Natural killer cell (primary cell): ENCODE results near the gene DEGS2. TPM values are rescaled to one million over a fixed set of nuclear protein-coding genes. Genes with fewer than 3 reads are reported as not detected.
A peak's percentile ranks its signal among the peaks of the same experiment; 100 is the strongest.

Experiments
- ATAC-seq, 3 donors: fragments of 150-1000 bp in 2 of 3; fragments of 200-7000 bp in 1 of 3; cut with Tn5 transposase; 1 replicate in 1 of 3; 2 replicates in 2 of 3; pipeline ENCODE4 v1.10.0; 2021; ENCODE audit warnings: mild to moderate bottlenecking in 2 of 3, moderate library complexity in 2 of 3
- DNase-seq, 2 donors: peaks; one replicate each; pipeline versions ENCODE4 v3.0.0 to v3.0.0-alpha.2; 2013 to 2021; ENCODE audit warnings: mixed read lengths in 1 of 2
- H3K27ac ChIP-seq: one replicate; pipeline ENCODE4 v1.5.1; 2013; ENCODE audit warnings: mild to moderate bottlenecking, low read length
- H3K27me3 ChIP-seq: one replicate; pipeline ENCODE4 v1.6.1; 2013; ENCODE audit warnings: low read length; ENCODE audit not compliant: control insufficient read depth, insufficient read depth
- H3K36me3 ChIP-seq: one replicate; pipeline ENCODE4 v1.6.1; 2013; ENCODE audit warnings: low read length; ENCODE audit not compliant: control insufficient read depth, insufficient read depth
- H3K4me1 ChIP-seq: one replicate; pipeline ENCODE4 v1.6.1; 2013; ENCODE audit warnings: low read length; ENCODE audit not compliant: control insufficient read depth, insufficient read depth
- H3K4me3 ChIP-seq: one replicate; pipeline ENCODE4 v1.5.1; 2013; ENCODE audit warnings: low read length
- H3K9me3 ChIP-seq: one replicate; pipeline ENCODE4 v1.6.1; 2013; ENCODE audit warnings: low read length; ENCODE audit not compliant: control insufficient read depth, insufficient read depth
- H3K27ac Mint-ChIP-seq, 2 donors: one replicate each; pipeline ENCODE4 v1.8.0; 2022; ENCODE audit warnings: mild to moderate bottlenecking in 2 of 2, mixed read lengths in 2 of 2, moderate library complexity in 1 of 2
- H3K27me3 Mint-ChIP-seq, 2 donors: one replicate each; pipeline ENCODE4 v1.8.0; 2022; ENCODE audit warnings: low read depth in 2 of 2, mixed read lengths in 2 of 2
- H3K36me3 Mint-ChIP-seq: one replicate; pipeline ENCODE4 v1.8.0; 2022; ENCODE audit warnings: mixed read lengths
- H3K4me1 Mint-ChIP-seq, 2 donors: one replicate each; pipeline ENCODE4 v1.8.0; 2022; ENCODE audit warnings: mixed read lengths in 2 of 2
- H3K4me3 Mint-ChIP-seq: one replicate; pipeline ENCODE4 v1.8.0; 2022; ENCODE audit warnings: mild to moderate bottlenecking, moderate library complexity, mixed read lengths
- H3K9me3 Mint-ChIP-seq, 2 donors: one replicate each; pipeline ENCODE4 v1.8.0; 2022; ENCODE audit warnings: mixed read lengths in 2 of 2
- CTCF ChIP-seq: fragments of 200-600 bp; IDR thresholded peaks from one replicate; pipeline ENCODE4 v1.8.0; 2022; ENCODE audit warnings: antibody characterized with exemption
- WGBS: methylation state at CpG from one replicate; pipeline ENCODE4 v1.1.7; 2013; ENCODE audit warnings: missing lambda C conversion rate; ENCODE audit not compliant: insufficient coverage; 5-methylcytosine and 5-hydroxymethylcytosine counted together
- intact Hi-C: fragments of 100-400 bp; cut with micrococcal nuclease; formaldehyde crosslinking; loops from one replicate; pipeline ENCODE4 v1.14.2; 2022
- total RNA-seq, 4 donors: library from RNA; stranded (reverse); fragments of 120-200 nt in 1 of 4; gene quantifications; one replicate each; pipeline versions ENCODE4 v1.2.3 to v1.2.4, GENCODE V29; 2013 to 2022

The DEGS2 gene
- total RNA-seq, 3 donors from 2014 or later (not counting 1 experiment from before 2014, with no cell fraction given): 0.60 to 7.1 (median 4.4) TPM

- DNase-seq (no peak), ATAC-seq (no peak)
- H3K4me1 Mint-ChIP-seq: peaks cover 75 to 83% of the 10 kb centered on the region in 2 donors
- peaks cover 76% of the 10 kb centered on the region for H3K36me3 ChIP-seq
- WGBS: 92% methylated on average over 14 of the region's 14 CpGs
- H3K27me3 ChIP-seq: no peaks in the 10 kb centered on the region
- H3K4me1 ChIP-seq: peaks cover 54% of the 10 kb centered on the region
- H3K27ac ChIP-seq: no peak overlapping the region
- H3K4me3 Mint-ChIP-seq: peak overlapping the region; percentile 13
- H3K36me3 Mint-ChIP-seq: peaks cover 31% of the 10 kb centered on the region
- intact Hi-C loops: no loop called here
- no peak for TF ChIP-seq CTCF
- peak overlapping the region; percentile 75 to 93 for H3K27ac Mint-ChIP-seq
- H3K4me3 ChIP-seq: no peak overlapping the region
- no peaks in the 10 kb centered on the region for H3K27me3 Mint-ChIP-seq
- H3K9me3 ChIP-seq: no peaks in the 10 kb centered on the region
- no peaks in the 10 kb centered on the region for H3K9me3 Mint-ChIP-seq
Measured at GRCh38 chr14:100100032-100100703, 59.3 kb downstream of the DEGS2 start.

- H3K36me3 Mint-ChIP-seq: peaks cover 20% of the 10 kb centered on the region
- TF ChIP-seq CTCF: no peak
- Histone ChIP-seq H3K27ac (no peak overlapping the region), H3K36me3 (peaks cover 76% of the 10 kb centered on the region), H3K4me3 (no peak overlapping the region), H3K9me3 (no peaks in the 10 kb centered on the region), H3K4me1 (peaks cover 51% of the 10 kb centered on the region), H3K27me3 (no peaks in the 10 kb centered on the region)
- H3K27ac Mint-ChIP-seq: peak overlapping the region; percentile 75 to 93
- DNase-seq (no peak), ATAC-seq (no peak)
- peaks cover 77 to 80% of the 10 kb centered on the region in 2 donors for H3K4me1 Mint-ChIP-seq
- no peaks in the 10 kb centered on the region for H3K27me3 Mint-ChIP-seq
- no peaks in the 10 kb centered on the region for H3K9me3 Mint-ChIP-seq
- intact Hi-C loops: no loop called here
- WGBS: 85% methylated on average over 8 of the region's 8 CpGs
- peak overlapping the region; percentile 25 for H3K4me3 Mint-ChIP-seq
Measured at GRCh38 chr14:100098171-100098570, 61.3 kb downstream of the DEGS2 start.

GRCh38 chr14:100096656-100097055 is 62.8 kb downstream of the DEGS2 start:
- no peak for ATAC-seq
- no peaks in the 10 kb centered on the region for H3K27me3 Mint-ChIP-seq
- no peak overlapping the region for H3K27ac ChIP-seq
- no peaks in the 10 kb centered on the region for H3K27me3 ChIP-seq
- 96% methylated on average over 2 of the region's 3 CpGs for WGBS
- peak overlapping the region; percentile 75 to 93 for H3K27ac Mint-ChIP-seq
- peaks cover 80% of the 10 kb centered on the region for H3K36me3 ChIP-seq
- no peak overlapping the region for H3K4me3 Mint-ChIP-seq
- peaks cover 51% of the 10 kb centered on the region for H3K4me1 ChIP-seq
- no peak overlapping the region for H3K4me3 ChIP-seq
- no peak for DNase-seq
- intact Hi-C loops: no loop called here
- no peaks in the 10 kb centered on the region for H3K9me3 Mint-ChIP-seq
- H3K9me3 ChIP-seq: no peaks in the 10 kb centered on the region
- peaks cover 20% of the 10 kb centered on the region for H3K36me3 Mint-ChIP-seq
- no peak for TF ChIP-seq CTCF
- H3K4me1 Mint-ChIP-seq: peaks cover 80 to 83% of the 10 kb centered on the region in 2 donors

Other genes with a start within 250 kb of the DEGS2 start
- gene EVL, start 94.2 kb downstream of the DEGS2 start, total RNA-seq: 1,000 to 10,000 TPM in 1 of 3 donors, 100 to 1,000 TPM in 2; 882 to 1,108 (median 986) TPM
- 10 to 100 TPM; 77.9 to 92.6 (median 90.4) TPM for gene YY1, start 79.5 kb upstream of the DEGS2 start, total RNA-seq
- gene SLC25A29, start 146.8 kb upstream of the DEGS2 start, total RNA-seq: 10 to 100 TPM in 2 of 3 donors, 1 to 10 TPM in 1; 8.6 to 80.7 (median 69.3) TPM
- gene SLC25A47, start 163.7 kb upstream of the DEGS2 start, total RNA-seq: under 1 TPM in 1 of 3 donors, not detected in 2; 0.20 TPM
- gene WDR25, start 216.8 kb upstream of the DEGS2 start, total RNA-seq: 1 to 10 TPM; 5.0 to 9.8 (median 9.7) TPM